ENCODE measurements around the gene UGT1A3. TPM values are rescaled to one million over a fixed set of nuclear protein-coding genes. Genes with fewer than 3 reads are reported as not detected.

The UGT1A3 gene
- total and polyA plus RNA-seq, 4 donors, result 7.0 to 61.6 (median 18.2) TPM; not detected in 1

DNA sequence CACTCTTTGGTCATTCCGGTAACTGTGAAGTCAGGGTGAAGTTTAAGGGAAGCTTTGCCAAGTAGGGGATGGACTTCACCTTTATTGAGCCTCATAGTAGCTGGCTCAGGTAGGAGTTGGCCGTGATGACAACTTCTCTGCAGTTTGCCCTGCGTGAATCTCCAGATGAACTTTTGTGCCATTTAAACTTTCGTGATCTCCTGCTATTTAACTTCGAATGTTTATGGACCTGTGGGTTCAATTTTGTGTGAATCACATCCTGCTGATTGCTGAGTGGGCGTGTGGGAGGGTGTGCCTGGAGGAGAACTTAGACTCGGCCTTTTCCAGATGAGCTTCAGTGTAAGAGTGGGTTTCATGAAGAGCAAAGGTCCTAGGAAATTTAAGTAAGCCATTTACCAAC, 35.4 kb downstream of the UGT1A3 start:
- Histone ChIP-seq H3K4me1 (ENCODE audit: control insufficient read depth in 4 of 4, insufficient read depth in 4 of 4, low read length in 3 of 4) (peaks cover 3 to 36% (median 9%) of the 10 kb centered on the region in 4 donors), H3K27ac (ENCODE audit: low read depth in 1 of 2, low read length in 2 of 2) (peak overlapping the region; percentile 88 to 94), H3K36me3 (ENCODE audit: control insufficient read depth in 4 of 4, insufficient read depth in 3 of 4, low read depth in 1 of 4, low read length in 3 of 4) (peaks cover 0 to 15% (median 13%) of the 10 kb centered on the region in 4 donors), H3K9me3 (ENCODE audit: control insufficient read depth in 4 of 4, low read length in 3 of 4) (no peaks in the 10 kb centered on the region), H3K4me3 (ENCODE audit: low read depth in 1 of 3, low read length in 3 of 3) (peak overlapping the region in 1 of 3 donors; percentile 5), H3K9ac (ENCODE audit: low read depth in 1 of 2, low read length in 2 of 2) (peak overlapping the region; percentile 39 to 99), H3K27me3 (ENCODE audit: control insufficient read depth in 4 of 4, insufficient read depth in 4 of 4, low read length in 3 of 4) (no peaks in the 10 kb centered on the region)
- TF ChIP-seq RXRA (IDR thresholded peaks at IDR 0.05), result peak; percentile 99 to 100
- peak; percentile 82 for TF ChIP-seq FOXA1 (IDR thresholded peaks at IDR 0.05)
- TF ChIP-seq, protein P1, sequence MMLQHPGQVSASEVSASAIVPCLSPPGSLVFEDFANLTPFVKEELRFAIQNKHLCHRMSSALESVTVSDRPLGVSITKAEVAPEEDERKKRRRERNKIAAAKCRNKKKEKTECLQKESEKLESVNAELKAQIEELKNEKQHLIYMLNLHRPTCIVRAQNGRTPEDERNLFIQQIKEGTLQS (IDR thresholded peaks at IDR 0.05), result peak; percentile 83
- TF ChIP-seq, protein P2, sequence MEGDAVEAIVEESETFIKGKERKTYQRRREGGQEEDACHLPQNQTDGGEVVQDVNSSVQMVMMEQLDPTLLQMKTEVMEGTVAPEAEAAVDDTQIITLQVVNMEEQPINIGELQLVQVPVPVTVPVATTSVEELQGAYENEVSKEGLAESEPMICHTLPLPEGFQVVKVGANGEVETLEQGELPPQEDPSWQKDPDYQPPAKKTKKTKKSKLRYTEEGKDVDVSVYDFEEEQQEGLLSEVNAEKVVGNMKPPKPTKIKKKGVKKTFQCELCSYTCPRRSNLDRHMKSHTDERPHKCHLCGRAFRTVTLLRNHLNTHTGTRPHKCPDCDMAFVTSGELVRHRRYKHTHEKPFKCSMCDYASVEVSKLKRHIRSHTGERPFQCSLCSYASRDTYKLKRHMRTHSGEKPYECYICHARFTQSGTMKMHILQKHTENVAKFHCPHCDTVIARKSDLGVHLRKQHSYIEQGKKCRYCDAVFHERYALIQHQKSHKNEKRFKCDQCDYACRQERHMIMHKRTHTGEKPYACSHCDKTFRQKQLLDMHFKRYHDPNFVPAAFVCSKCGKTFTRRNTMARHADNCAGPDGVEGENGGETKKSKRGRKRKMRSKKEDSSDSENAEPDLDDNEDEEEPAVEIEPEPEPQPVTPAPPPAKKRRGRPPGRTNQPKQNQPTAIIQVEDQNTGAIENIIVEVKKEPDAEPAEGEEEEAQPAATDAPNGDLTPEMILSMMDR (IDR thresholded peaks at IDR 0.05; ENCODE audit: low read depth, low read length, missing input control), result no peak
- TF ChIP-seq RAD21 (IDR thresholded peaks at IDR 0.05), result peak; percentile 58 to 66
- TF ChIP-seq HNF4G (IDR thresholded peaks at IDR 0.05), result peak; percentile 55
- peak; percentile 76 for TF ChIP-seq TAF1 (conservative IDR thresholded peaks at IDR 0.05)
- peak in 1 of 2 donors; percentile 57 for TF ChIP-seq GABPA (IDR thresholded peaks at IDR 0.05 in 1 of 2, conservative IDR thresholded peaks at IDR 0.05 in 1 of 2)
- TF ChIP-seq NR2F2 (IDR thresholded peaks at IDR 0.05), result peak; percentile 42
- TF ChIP-seq, protein P3, sequence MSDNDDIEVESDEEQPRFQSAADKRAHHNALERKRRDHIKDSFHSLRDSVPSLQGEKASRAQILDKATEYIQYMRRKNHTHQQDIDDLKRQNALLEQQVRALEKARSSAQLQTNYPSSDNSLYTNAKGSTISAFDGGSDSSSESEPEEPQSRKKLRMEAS (IDR thresholded peaks at IDR 0.05), result peak; percentile 82
- TF ChIP-seq, protein P4, sequence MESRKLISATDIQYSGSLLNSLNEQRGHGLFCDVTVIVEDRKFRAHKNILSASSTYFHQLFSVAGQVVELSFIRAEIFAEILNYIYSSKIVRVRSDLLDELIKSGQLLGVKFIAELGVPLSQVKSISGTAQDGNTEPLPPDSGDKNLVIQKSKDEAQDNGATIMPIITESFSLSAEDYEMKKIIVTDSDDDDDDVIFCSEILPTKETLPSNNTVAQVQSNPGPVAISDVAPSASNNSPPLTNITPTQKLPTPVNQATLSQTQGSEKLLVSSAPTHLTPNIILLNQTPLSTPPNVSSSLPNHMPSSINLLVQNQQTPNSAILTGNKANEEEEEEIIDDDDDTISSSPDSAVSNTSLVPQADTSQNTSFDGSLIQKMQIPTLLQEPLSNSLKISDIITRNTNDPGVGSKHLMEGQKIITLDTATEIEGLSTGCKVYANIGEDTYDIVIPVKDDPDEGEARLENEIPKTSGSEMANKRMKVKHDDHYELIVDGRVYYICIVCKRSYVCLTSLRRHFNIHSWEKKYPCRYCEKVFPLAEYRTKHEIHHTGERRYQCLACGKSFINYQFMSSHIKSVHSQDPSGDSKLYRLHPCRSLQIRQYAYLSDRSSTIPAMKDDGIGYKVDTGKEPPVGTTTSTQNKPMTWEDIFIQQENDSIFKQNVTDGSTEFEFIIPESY (IDR thresholded peaks at IDR 0.05), result peak; percentile 80
- TF ChIP-seq YY1 (IDR thresholded peaks at IDR 0.05), result peak; percentile 67
- TF ChIP-seq, protein P5, sequence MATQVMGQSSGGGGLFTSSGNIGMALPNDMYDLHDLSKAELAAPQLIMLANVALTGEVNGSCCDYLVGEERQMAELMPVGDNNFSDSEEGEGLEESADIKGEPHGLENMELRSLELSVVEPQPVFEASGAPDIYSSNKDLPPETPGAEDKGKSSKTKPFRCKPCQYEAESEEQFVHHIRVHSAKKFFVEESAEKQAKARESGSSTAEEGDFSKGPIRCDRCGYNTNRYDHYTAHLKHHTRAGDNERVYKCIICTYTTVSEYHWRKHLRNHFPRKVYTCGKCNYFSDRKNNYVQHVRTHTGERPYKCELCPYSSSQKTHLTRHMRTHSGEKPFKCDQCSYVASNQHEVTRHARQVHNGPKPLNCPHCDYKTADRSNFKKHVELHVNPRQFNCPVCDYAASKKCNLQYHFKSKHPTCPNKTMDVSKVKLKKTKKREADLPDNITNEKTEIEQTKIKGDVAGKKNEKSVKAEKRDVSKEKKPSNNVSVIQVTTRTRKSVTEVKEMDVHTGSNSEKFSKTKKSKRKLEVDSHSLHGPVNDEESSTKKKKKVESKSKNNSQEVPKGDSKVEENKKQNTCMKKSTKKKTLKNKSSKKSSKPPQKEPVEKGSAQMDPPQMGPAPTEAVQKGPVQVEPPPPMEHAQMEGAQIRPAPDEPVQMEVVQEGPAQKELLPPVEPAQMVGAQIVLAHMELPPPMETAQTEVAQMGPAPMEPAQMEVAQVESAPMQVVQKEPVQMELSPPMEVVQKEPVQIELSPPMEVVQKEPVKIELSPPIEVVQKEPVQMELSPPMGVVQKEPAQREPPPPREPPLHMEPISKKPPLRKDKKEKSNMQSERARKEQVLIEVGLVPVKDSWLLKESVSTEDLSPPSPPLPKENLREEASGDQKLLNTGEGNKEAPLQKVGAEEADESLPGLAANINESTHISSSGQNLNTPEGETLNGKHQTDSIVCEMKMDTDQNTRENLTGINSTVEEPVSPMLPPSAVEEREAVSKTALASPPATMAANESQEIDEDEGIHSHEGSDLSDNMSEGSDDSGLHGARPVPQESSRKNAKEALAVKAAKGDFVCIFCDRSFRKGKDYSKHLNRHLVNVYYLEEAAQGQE (IDR thresholded peaks at IDR 0.05), result peak; percentile 63
- TF ChIP-seq HNF4A (conservative IDR thresholded peaks at IDR 0.05), result peak; percentile 91 to 94
- TF ChIP-seq SP1 (IDR thresholded peaks at IDR 0.05), result peak; percentile 99
- peak; percentile 94 to 96 for TF ChIP-seq EGR1 (IDR thresholded peaks at IDR 0.05; ENCODE audit: low read depth in 2 of 2)
- peak; percentile 86 for TF ChIP-seq FOXA2 (IDR thresholded peaks at IDR 0.05)
- peak; percentile 82 to 95 for TF ChIP-seq JUND (IDR thresholded peaks at IDR 0.05)
- 21% methylated on average over 7 of the region's 7 CpGs for WGBS
- no peak for DNase-seq (ENCODE audit: low spot score)

Measured in liver (tissue), 9 donors.